Fibroblast of skin of back (primary cell): ENCODE results near the gene RABL2B.

Experiments used
- DNase-seq: peaks from one replicate; pipeline ENCODE4 v3.0.0-alpha.2; 2013

Gene RABL2B

DNA sequence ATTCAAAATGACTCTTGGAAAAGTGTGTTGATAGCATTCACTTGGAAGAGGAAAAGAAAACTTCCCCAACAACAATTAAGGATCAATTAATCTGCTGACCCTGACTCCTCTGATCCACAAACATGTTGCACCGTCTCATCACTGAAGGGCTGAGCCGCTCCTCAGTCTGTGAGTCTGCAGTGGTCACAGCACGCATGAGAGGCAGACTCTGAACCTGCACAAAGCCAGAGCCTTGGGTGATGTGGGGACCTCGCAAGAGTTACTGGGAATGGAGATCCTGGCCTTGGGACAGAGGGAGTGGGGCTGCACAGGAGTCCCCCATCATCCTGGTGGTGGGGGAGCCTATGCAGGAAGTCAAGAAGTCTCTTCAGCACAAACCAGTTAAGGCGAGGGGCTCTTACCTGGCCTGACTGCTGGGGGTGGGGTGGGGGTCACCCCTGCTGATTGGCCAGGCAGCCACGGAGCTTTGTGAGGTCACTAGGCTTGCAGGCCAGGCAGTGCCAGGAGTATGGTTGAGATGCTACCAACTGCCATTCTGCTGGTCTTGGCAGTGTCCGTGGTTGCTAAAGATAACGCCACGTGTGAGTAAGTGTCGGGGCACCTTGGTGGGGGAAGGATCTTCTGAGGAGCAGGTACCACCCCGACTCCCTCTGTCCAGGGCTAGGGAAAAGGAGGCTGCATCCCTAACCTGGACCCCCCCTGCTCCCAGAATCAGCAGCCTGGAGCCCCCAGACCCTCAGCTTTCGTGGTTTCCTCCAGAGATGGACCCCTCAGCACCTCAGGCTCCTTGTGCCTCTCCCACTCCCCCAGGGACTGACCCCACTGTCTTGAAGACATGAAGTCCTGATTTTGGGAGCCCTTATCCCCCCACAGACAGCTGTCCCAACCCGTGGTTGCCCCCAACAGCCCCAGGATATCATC, 45.4 kb downstream of the RABL2B start, which contains the start of gene ACR:
Gene ACR (plus strand): TSS at position 477 of the 921 bp plus-strand sequence. CDS start 32 bp downstream, at position 509.
- no peak for DNase-seq

DNA sequence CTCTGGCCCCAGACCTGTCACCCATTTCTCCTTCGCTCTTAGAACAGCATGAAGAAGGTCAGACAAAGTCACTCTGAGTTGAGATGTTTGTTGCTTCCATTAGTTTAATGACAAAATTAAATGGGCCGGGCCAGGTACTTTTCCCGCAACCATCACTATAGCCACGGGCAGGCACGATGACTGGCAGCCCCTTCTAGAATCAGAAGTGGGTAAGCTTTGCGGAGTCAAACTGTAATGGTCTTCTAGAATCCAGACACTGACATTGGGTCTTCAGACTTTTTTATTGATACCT, 47.8 kb downstream of the RABL2B start:
- no peak for DNase-seq

DNA sequence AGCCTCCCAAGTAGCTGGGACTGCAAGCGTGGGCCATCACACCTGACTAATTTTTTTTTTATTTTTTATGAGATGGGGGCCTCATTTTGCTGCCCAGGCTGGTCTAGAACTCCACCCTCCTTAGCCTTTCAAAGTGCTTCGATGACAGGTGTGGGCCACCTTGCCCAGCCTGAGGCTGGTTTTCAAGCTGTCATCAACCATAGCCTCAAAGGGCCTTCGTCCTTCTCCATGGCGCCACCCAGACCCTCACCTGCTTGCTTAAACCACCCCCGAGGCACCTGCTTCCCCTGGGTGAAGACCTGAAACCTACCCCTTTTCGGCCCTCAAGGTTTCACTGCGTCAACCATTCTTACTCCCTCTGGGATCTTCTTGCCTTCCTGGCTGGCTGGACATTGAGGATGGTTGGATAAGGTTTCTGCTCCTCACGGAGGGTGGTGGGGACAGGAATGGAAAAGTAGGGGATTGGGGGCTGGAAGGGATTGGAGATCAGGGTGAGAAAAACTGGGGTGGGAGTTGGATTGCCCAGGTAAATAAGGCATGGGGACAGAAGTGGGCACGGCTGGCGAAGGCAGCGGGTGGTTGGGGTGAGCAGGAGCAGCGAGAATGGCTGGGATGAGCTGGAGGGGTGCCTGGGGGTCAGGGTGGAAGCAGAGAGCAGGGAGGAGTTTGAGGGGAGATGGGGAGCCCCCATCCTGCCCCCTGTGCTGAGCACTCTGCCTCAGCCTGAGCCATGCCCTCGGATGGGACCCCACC, 48.3 kb downstream of the RABL2B start:
- DNase-seq, result no peak

DNA sequence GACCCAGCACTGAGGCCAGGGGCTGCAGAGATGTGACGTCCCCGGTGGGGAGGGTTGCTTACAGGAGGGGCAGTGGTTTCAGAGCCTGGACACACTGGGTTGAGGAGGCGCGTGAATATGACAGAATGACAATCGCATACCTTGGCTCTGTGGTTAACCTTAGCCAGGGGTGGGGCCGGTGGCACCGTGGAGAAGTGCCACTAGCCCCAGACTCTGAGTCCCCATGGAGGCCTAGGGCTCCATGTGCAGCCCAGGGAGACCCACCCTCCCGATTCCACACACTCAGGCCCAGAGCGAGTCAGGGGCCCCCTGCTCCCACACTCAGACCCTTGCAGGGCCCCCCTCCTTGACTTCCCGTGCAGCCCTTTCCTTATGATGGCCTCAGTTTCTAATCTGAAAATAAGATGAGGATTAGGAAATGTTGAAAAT, 49.1 kb downstream of the RABL2B start:
- no peak for DNase-seq

DNA sequence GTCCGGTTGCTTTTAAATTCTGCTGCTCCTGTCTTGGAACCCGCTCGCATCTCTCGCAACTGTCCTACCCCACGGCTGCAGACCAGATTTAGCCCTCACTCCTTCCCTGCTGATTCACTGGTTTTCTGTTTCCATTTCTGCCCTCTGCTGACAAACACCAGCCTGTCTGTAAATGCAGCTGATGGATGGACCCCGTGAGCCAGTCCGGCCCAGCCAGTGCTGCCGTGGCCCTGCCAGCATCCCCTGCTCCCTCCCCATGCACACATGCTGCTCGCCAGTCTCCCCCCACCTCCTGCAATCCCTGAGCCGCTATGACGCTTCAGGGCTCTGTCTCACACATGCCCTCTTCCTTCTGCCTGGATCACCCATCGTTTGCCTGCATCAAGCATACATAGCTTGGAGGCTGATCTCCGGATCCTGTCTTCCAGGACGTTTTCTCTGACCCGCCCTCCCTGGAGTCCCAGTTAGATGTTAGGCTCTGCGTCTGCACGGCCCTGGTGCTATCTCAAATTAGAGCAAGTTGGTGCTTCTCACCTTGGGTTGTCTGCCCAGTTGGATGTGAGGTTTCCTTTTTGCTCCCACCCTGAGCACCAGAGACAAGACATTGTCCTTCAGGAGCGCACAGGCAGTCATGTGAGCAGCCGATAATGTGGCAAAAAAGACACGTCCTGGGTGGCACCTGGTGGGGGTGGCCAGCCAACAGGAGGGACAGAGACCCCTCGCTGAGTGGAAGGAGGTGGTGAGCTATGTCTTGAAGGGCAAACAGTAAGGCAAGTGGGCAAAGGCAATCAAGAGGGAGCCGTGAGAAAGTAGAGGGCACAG, 49.7 kb downstream of the RABL2B start:
- peak; percentile 20 for DNase-seq

DNA sequence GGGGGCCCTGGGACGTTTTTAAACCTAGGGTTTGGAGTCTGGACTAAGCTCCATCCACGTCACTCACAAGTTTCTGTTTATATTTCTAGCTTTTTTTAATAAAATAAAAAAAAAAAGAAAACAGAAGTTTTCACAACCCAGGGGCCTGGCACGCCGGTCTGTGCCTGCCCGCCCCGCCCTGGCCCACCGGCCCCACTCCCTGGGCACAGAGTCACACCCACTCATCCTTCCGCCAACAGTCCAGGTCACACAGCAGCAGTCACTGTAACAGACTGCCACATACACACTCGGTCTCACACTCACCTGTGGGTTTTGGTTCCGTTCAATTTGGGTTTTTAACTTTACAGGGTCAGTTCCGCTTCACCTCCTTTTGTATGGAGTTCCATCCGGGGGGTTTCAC, 50.8 kb downstream of the RABL2B start:
- DNase-seq, result no peak

DNA sequence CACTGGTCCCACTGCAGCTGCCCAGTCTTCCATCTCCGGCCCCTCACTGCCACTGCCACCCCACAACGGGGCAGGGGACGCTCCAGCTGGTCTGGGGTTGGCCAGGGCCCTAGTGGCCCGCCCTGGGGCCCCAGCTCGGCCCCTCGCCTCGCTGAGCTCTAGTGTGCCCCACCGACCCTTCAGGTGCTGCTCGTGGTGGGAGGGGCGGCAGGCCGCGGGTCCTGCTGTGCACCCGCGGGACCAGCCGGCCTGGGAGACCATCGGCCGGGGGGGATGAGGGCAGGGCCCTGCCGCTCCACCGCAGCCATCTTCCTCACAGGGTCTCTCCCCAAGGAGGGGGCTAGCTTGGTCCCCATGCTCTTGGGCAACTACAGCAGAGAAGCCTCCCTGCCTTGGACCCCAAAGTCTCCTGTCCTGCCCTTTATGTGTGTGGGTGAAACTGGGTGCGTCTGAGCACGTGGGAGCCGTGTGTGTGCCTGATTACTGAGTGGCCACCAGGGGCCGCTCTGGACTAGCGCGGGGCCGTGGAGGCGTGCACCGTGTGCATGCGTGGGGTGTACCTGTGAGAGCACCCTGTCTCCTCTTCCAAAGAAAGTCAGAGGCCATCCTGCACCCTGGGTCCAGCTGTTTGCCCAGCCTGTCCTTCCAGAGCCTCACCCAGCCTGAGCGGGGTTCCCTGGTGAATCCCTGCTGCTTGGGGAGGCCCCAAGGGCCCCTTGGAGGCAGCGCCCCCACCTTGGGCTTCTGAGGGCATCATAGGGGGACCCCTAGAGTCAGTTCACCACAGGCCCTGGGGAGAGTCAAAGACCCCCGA, 51.4 kb downstream of the RABL2B start:
- peak; percentile 29 for DNase-seq

DNA sequence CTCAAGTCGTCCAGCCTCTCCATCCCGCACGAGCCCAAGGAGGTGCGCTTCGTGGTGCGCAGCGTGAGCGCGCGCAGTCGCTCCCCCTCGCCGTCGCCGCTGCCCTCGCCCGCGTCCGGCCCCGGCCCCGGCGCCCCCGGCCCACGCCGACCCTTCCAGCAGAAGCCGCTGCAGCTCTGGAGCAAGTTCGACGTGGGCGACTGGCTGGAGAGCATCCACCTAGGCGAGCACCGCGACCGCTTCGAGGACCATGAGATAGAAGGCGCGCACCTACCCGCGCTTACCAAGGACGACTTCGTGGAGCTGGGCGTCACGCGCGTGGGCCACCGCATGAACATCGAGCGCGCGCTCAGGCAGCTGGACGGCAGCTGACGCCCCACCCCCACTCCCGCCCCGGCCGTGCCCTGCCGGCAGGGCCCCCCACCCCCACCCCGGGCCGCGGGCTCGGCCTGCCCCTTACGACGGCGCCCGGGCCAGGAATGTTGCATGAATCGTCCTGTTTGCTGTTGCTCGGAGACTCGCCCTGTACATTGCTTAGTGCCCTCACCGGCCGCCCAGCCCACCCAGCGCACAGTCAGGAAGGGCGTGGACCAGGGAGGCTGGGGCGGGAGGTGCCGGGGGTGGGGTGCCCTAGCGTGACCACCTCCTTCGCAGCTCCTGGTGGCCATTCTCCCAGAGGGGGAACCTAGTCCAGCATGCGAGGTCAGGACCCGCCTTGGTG, 52.3 kb downstream of the RABL2B start:
- DNase-seq, result peak; percentile 11

DNA sequence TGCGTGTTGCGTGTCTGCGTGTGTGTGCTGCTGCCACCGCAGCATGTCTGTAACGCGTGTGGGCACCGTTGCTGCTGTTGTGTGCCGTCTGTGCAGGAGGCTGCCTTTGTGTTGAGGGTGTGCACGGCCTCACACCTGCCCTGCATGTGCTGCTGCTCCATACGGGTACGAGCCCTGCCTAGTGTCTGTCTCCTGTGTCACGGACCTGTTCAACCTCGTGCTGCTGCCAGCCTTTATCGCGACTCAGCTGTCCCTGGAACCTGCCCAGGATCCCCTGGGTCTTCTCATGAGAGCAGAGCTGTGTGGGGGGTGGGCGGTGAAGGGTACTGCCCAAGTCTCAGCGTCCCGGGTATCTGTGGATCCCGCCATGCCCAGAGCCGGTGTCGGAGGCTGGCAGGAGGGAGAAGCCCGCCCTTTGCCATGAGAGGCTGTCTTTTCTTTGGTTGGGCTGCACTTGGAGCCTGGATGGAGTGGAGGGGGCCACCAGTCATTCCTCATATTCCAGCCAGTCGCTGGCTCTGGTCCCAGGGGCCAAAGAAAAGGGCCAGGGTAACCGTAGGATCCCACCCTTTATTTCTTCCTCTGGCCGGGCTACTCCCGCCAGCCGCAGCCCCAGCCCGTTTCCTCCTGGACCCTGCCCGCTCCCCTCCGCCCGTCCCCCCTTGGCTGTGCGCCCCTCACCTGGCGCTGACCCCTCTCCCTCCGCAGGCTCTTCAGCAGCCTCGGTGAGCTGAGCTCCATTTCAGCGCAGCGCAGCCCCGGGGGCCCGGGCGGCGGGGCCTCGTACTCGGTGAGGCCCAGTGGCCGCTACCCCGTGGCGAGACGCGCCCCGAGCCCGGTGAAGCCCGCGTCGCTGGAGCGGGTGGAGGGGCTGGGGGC, 53.2 kb downstream of the RABL2B start:
- no peak for DNase-seq

DNA sequence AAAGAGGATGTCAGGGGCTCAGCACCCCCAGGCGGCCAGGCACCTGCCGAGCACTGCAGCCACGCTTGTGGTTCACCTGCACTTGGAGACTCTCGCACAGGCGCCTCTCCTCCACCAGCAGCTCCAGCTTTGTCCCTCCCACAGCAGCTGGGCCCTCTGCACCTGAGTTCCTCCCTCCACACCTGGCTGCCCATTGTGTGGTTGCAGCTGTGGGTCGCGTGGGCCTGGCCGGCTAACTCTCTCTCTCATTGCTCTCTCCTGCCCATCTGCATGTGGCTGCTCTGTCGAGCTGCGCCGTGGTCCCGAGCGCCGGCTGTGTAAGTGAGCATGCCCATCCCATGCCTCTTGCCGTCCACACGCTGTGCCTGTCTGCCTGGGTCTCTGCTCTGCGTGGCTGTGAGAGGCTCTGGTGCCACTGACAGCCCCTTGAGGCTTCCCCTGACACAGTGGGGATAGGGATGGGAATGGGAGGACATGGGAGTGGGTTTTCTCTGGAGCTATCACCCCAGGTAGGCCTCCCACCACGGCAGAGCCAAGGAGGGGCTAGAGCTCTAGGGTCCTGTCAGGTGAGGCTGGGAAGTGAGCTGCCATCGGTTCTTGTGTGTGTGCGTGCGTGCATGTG, 53.9 kb downstream of the RABL2B start:
- no peak for DNase-seq

DNA sequence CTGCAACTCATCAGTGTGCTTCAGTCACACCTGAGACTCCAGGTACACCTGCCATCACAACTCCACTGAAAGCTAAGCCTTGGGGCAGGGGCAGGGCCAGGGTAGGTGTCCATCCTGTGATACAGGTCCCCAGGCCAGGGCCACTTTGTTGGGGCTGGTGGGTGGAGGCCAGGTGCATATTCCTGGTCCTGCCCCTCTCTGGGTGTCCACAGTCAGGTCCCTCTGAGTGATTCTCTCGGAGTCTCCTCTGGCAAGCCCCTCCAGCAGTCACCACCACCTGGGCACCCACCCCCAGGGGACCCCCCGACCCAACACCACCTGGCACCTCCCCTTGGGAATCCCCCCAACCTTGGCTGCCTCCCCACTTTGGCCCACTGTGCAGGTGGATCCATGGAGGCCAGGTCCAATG, 54.9 kb downstream of the RABL2B start:
- no peak for DNase-seq

DNA sequence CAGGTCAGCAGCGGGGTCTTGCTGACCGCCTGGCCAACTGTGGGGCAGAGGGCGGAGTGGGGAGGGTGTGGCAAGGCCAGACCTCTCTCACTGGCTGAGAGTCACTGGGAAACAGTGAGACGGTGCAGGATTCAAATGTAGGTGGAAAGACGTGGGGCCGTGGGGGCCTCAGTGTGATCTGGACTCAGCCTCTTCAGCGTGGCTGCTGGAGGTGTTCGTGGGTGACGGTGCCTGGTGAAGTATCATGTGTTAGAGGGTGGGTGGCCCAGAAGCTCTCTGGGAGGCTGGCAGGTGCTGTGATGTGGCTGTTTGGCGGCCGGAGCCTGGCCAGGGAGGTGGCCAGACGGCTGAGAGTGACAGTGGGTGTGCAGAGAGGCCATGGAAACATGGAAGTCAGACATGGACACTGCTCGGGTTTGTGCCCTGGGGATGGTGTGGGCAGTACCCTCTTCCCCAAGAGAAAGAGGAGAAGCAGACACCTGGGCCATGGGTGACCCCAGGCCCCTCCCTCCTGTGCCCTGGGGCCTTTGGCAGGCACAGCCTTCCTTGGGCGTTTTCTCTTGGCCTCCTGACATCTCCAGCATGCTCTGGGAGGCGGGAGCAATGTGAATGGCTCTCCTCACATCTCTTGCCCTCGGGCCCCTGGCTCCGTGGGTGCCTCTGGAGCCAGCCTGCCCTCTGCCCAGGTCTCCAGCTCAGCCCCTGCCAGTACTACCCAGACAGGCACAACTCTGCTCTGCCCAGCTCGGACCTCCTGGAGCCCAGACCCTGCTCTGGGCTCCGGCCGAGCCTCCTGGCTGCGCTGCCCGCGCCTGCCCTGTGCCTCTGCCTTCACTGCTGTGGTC, 55.5 kb downstream of the RABL2B start:
- no peak for DNase-seq

DNA sequence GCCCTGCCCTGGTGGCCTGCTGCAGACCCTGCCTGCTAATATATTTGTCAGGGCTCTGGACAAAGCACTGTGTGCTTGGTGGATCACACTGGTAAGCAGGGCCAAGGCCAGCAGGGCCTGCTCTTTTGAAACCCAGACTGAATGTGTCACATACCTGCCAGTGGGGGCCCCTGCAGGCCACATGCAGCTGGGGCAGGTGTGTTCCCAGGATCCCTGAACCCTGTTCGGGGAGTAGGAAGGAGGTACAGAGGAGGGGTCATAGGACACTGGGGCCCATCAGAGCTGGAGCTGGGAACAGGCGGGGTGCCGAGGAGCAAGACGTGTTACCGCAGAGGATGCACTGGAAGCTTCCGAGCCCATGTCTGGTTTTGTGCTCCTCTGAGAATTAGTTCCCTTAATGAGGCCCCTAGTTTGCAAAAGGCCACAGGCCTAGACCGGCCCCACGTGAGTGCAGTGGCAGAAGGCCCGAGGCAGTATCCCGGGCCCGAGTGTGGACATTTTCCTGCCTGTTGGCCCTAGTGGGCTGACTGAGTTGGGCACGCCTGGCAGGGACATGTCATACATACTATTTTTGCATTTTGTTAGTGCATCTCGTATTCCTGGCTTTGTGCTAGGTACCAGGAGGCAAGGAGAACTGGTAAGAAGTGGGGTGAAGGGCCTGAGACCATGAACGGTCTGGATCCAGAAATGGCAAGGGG, 56.6 kb downstream of the RABL2B start:
- DNase-seq, result no peak

DNA sequence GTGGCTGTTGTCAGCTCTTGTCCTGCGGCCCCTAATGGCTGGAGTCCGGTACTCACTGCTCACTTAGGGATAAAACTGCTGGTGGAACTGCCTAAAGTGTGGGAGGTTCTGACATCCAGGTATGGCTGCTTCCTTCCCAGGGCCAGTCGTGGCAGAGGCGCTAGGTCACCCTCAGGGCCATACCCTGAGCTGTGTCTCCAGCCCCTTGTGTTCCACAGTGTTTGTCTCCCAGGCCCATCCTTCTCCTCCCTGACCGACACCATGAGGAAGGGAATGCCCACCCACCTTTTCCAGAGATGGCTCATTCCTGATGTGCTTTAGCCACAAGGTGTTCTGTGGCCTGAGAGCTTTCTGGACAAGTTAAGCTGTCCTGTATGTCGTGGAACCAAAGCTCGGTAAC, 57.8 kb downstream of the RABL2B start:
- no peak for DNase-seq

DNA sequence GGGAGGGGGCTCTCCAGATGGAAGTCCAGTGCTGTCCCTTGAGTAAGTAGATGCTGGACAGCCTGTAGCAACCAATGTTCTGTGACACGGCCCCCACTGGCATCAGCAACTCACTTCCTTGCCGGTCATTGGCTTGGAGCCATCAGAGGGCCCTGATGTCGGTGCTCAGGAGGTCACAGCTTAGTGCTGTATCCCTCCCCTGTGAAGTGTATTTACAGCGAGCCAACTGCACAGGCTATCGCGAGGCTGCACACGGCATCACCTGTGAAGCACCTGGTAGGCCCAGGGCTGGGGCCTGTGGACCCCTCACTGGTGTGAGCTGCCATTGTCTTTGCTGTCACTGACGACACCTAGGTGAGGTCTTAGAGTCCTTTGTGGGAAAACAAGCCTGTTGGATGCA, 58.8 kb downstream of the RABL2B start:
- DNase-seq, result no peak

DNA sequence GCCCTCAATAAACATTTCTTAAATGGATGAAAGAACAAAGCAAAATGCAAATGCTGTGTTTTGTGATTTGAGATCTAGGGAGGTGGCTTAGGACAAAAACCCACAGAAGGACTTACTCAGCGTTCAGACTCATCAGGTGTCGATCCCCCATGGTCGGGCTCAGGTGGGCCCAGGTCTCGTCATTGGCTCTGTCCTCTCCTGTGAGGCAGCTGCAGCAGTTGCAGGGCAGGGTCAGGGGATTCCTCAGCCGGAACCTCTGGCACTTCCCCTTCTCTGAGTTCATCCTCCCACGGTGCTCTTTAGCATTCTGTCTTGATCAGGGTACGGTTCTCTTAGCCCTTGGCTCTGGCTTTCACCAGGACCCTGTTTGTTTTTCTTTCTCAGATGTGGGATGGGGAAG, 59.4 kb downstream of the RABL2B start:
- no peak for DNase-seq

DNA sequence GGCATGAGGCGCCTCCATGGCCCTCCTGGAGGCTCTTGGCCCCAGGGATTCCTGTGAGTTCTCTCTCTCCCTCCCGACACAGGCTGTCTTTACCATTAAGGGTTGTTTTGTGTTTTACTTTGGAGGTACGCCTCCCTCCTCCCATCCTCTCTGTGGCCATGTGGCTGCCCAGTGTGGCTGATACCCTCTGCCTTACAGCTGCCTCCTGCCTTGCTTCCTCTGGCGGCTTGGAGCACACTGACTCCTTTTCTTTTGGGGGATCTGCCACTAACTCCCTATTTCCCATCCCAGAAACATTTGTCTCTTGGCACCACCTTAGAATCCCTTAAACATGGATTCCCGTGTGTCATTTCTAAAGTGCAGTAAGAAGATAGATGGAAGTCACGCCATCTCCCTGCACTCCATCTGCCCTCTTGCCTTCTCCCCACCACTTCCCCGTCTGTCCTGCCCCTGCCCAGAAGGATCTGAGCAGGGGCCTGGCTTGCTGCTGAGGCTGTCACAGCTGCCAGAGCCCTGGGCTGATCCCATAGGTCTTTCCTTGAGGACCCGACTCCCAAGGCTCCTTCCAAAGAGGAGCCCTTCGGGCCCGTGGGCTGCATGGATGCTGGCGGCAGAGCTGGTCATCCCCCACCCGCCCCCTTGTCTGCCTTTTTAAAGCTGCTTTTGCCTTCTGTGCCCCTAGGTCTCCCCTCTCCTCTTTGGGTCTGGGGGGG, 60.6 kb downstream of the RABL2B start:
- DNase-seq, result no peak
